NCI-H128 (cell line): ENCODE data around the gene PLXNA4.

Experiments
- DNase-seq: peaks from one replicate; lab custom pipeline; 2025; ENCODE audit not compliant: unreplicated experiment; lab: John Stamatoyannopoulos, UW

The PLXNA4 gene

DNA sequence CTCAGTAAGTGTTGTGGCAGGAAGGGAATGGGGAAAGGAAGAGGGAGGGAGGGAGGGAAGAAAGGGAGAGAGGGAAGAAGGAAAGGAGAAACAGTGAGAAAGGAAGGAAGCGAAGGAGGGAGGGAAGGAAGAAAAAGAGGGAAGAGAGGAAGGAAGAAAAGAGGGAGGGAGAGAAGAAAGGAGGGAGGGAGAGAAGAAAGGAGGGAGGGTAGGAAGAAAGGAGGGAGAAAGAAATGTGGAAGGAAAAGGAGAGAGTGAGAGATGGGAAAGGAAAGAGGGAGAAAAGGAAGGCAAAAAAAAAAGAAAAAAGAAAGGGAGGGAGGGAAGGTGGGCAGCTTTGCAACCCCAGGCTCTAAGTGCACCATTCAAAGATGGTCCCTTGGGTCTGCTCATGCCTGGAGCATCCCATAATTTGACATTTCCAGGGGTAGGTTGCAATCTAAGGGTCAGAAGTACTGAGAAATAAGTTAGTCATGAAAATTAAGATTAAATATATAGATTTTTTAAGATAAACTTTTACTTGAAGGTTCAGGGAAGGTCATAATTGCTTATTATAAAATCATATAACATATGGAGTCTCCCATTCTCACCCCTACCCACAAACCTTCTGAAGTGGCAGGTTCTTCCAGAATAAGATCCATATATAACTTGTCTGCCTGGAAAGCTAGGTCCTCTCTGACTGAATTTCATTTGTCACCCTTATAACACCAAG lies 249.2 kb downstream of the PLXNA4 start:
- no peak for DNase-seq

DNA sequence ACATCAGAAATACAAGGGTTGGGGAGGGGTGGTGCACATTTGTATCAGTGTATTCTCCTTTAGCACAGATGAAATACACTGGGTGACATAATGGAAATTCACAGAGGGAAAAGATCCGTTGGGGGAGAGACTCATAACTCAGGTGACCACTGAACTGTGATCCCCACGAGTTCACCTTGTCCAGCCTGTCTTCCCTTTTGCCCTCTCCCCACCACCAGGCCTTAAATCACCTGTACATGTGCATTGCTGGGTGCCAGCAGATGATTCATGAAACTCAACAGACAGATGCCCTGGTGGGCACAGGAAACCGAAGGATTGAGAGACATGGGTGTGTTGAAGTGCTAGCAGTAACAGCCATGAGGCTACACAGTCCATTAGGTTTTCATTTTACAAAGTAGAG lies 253.3 kb downstream of the PLXNA4 start:
- DNase-seq: no peak

DNA sequence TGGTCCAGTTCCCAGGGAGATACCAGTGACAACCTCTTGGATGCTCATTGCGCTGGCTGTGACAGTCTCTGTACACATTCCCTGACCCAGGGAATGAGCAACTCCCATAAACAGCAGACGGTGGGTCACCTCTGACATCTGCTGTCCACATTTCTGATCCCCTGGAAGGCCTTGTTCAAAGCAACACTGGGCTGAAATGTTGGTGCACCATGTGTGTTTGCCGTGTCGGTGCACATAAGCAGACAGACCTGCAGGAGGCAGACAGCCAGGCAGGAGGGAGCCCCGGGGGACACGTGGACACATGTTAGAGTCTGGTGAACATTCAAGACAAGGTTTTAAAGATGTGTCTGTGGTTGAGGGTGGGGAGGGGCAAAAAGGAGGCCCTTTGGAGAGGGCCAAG lies 254.9 kb downstream of the PLXNA4 start:
- DNase-seq: no peak

DNA sequence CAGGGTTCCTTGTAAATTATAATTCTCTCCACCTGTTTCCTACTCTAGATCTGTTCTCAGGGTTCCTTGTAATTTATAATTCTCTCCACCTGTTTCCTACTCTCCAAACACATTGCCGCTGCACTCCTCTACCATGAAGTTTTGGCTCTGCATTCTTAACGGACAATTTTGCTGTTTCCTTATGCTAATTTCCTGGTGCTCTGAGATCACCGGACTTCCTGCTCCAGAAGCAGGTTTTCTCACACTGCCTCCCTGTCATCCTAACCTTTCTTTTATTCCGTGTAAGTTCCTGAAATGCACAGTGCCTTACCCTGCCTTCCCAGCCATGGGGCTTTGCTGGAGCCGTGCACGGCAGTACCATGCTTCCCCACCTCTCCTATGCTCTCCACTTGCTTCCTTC lies 256.8 kb downstream of the PLXNA4 start:
- DNase-seq: no peak

DNA sequence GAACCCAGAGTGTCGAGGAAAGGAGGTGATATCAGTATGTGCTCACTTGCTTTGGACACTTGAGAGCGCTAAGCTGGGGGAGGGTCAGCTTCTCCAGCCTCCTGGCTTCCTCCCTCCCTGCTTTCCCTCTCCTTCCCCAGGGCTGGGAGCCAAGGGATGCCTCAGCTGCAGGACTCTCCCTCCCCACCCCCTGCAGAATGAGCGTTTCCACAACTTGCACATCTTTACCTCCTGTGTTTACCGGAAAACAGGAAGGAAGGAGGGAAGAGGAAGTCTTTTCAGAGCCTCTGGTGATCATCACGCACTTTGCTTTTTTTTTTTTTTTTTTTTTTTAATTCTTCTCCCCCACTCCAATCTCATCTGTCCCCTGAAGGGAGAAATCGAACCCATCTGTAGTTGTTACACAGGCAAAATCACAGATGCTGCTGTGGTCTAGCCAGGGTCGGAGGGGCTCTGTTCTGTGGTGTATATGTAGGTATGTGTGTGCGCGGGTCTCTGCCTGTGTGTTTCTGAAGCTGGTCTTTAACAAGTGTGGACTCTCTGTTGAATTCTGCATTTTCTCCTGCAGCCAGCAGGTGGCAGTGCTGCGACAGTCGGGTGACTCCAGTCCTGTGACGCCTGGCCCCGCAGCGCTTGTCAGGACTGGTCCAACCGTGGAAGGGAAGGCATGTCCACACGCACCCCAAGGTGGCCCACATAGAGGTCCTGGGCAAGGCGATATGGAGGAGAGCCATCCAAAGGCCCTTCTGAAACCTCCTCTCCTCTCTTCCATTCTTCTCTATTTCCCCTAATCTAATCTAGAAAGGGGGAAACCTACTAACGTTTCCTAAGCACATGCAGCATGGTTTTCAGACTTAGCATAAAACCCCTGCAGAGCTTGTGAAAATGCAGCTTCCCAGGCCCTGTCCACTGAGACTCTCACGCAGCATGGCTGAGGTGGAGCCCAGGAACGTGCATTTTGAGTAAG lies 257.6 kb downstream of the PLXNA4 start:
- peak; percentile 67 for DNase-seq

DNA sequence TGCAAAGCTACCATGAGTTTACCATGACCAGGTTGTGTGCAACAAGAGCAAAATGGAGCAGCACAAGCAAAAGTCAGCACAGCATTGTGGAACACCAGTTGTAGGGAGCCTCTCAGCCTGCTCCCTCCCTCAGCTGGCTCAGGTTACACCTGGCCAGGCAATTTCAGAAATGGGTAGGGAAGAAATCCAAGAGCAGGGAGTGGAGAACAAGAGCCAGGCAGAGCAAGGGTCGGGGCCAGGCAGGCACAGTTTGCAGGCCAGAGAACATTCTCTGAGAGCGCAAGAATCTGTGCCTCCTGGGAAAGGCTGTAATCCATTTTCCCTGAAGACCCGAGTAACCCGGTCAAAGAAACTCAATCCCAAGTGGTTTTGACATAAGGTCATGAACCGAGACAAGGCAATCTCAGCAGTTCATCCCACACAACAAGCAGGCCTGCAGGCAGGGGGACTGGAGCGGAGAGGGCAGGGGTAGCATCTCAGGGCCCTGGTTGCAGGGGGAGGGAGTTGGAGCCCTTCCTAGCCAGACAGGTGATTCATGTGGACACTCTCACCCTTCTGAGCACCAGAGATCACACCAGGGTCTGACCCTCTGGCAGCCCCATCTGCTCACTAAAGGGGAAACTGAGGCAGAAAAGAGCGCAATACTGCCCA lies 258.4 kb downstream of the PLXNA4 start:
- no peak for DNase-seq

DNA sequence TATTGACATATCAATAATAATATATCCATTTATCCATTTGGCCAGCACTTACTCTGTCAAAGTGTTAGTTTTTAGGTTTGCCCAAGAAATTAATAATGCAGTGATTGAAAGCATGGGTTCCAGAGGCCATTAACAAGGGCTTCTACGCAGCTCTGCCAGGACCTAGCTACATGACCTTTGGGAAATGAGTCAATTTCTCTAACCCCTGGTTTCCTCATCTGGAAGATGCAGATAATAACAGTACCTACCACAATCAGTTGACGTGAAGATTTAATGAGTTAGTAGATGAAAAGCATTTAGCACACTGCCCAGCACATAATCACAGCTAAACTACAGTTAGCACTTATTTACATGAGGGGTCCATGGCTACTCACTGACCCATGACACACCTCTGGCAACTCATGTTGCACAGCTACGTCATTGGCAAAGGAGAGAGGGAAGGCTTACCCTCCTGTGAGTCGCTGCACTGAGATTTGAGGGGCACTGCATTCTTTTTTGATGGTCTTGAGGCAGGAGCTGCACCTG lies 263.7 kb downstream of the PLXNA4 start:
- DNase-seq: no peak

DNA sequence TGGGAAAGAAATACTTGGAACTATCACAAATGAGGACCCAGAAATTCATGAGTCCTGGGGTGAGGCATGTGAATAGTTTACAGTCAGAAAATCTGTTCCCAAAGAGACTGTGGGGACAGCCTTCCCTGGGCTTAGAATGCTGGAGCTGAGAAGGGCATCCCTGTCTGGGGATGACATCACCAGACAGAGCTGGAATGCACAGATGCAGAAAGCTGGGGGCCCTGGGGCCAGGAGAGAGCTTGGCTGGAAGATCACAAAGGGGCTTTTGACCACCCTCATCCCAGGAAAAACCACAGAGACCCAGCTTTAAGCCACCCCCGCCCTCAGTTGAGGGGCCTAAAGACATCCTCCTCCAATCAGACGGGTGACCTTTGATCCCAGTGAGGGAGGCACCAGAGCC lies 264.5 kb downstream of the PLXNA4 start:
- no peak for DNase-seq

DNA sequence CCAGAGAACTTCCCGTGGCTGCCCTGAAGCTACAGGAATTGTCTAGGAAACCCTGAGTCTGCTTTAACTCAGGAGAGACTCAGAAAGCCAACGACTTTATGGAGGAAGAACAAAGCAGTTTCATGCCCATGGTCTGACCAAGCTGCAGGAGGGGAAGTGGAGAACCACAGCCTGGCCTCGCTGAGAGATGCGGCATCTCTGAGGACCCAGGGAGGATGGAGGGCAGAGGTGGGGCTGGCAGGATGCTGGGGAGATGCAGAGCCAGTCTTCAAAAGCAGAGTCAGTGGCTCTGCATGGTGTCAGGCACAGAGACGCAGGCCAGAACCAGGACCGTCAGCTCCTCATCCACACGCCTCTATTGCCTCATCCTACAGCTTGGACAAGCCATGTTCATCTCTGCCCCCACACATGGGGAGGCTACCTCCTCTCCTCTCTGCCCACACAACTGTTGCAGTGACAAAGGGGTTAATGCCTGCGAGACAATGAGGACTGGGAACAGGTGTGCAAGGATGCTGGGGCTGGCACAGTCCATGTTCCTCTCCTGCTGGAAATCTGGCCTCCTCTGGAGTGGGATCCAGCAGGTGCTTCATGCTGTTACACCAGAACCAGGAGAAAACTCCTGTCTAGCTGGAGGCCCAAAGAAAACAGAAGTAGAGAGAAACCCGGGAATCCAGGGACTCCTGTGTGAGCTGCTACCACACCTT lies 267.0 kb downstream of the PLXNA4 start:
- no peak for DNase-seq

DNA sequence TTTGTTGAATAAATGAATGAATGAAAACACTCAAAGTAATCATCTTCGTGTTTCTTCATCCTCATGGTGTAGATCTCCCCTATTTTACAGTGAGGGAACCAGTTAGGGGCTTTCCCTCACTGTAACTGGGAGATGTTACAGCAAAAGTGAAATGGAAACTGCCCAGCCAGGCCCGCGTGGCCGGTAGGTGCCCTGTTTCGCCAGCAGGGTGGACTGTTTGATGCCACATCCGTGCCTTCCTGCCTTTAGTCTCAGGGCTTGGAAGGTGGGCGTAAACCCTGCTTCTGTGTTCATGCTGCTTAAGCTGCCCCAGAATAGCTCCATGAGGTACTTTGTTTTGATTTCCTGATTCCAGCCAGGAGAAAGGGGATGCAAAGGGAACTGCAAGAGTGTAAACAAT lies 268.8 kb downstream of the PLXNA4 start:
- DNase-seq: no peak

DNA sequence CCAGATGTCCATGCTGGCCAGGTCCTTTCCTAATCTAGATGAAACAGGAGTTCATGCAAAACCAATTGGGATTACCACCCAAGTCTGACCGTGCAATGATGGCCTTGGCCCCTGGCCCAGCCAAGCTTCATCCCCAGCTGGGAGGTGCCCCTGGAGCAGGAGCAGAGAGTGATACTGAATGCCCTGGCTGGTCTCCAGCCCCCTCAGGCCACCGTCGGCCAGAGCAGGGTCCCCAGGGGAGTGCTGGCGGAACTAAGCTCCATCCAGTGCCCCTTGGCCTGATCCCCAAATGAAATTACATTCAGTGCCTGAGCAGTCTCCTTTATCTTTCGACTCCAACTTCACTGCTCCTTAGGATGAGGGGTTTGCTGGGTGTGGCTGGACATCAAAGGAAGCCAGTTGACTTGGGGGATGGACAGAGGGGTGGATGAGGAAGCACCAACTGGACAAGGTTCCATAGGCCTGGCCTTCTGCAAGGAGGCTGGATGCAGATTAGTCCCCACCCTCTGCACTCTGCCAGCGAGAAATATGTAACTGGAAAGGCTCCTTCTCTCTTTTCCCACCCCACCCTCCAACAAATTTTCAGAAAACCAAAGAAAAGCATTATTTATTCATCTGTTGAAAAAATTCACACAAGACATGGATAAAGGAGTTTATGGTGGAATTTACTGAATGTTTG lies 275.5 kb downstream of the PLXNA4 start:
- no peak for DNase-seq

DNA sequence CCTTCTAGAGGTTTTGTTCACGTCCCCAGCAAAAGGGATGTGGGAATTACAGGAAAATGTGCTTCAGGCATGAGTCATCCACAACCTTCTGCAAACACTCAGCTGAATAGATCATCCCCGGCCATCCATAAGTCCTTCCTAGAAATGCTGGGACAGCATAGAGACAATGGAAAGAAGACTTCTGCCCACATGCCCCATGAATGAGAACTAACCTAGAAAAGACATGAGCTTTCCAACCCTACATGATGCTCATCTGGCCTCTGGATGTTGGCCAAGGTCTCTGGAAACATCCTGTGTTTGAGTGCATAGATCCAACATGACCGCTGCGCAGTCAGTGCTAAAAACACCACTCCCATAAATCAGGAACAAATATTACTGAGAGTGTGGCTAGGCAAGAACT lies 277.5 kb downstream of the PLXNA4 start:
- no peak for DNase-seq

DNA sequence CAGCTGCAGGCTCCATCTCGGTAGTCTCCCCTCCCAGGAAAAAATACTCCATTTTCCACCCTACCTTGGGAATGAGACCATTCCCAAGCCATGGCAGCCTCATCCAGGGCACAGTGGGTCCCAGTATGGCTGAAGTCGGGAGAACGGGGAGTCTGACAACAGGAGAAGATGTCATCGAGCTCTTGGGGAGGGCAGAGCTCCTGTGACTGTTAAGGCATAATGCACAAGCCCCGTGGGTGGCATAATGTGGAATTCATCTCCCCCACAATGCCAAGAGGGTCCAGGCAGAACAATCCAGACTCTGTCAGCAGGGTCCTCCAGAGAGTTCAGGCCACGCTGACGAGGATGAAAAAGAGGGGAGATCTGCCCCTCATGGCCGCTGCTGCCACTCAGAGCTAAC lies 279.4 kb downstream of the PLXNA4 start:
- DNase-seq: no peak

DNA sequence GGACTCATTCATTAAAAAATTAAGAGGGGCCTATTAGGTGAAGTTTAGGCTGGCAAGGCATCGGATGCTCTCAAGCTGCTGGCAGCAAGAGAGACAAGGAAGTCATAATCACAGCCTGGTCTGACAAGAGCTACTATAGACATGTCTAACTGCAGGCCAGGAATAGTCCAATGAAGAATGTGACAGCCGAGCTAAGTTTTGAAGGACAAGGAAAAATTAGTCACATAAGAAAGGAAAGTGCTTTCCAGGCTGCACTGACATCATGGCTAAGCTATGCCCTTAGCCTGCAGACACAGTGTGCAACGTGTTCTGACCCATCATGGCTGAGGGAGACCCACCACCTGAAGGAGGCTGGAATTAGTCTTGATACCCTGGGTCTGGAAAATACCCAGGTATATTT lies 281.1 kb downstream of the PLXNA4 start:
- DNase-seq: no peak

DNA sequence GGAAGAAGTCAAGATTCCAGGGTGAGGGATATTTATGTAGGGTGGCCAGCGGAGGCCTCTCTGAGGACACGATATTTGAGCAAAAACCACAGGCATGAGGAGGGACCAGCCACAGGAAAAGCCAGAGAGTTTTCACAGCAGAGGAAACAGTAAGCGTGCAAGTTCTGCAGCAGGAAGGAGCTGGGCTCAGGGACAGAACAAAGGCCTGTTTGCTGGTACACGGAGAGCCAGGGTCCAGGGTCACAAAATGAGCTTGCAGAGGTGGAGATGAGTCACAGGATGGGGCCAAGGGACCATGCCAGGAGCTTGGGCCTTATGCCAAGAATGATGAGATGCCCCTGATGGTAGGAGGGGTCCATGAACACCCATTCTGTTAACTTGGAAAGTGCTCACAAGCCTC lies 283.5 kb downstream of the PLXNA4 start:
- no peak for DNase-seq

DNA sequence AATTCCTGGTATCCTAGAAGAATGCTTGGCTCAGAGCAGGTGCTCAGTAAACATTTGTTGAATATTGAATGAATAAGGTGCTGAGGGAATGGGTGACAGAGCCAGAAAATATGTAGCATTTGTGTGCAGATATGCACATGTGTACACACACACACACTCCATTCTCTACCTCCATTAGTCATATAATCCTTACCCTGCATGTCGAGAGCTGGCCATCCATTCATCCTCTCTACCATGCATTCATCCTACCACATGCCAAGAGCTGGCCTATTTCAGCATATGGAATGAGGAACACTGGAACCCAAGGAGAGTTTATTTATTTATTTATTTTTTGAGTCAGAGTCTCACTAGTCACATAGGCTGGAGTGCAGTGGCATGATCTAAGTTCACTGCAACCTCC lies 284.8 kb downstream of the PLXNA4 start:
- no peak for DNase-seq

DNA sequence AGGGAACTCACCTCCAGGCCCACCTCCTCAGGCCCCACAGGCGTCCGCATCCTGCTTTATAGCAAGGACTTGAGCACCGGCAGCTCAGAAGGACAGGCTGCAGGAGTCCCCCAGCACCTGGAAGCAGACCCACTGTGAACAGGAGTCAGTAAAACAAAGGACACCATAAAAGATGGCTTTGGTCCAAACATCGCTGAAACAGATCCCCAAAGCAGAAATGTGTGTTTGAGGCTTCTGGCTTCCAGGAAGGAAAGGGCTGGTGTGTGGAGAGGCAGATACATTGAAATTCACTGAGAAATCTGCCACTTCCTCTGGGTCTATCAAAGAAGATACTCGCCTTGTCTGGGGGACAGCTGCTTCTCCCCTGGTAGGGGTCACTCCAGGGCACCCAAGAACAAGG lies 286.2 kb downstream of the PLXNA4 start:
- no peak for DNase-seq

DNA sequence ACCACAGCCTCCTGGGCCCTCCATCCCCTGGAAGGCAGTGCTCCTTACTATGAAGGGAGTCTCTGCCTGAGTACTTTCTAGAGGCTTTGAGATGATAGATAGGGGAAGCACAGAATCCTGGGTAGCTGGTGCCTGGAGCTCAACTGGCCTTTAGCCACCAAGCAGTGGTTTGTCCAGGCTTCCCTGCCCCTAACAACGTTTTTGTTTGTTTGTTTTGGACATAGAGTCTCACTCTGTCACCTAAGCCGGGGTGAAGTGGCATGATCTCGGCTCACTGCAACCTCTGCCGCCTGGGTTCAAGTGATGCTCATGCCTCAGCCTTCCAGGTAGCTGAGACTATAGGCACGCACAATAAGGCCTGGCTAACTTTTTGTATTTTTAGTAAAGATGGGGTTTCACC lies 289.4 kb downstream of the PLXNA4 start:
- no peak for DNase-seq

DNA sequence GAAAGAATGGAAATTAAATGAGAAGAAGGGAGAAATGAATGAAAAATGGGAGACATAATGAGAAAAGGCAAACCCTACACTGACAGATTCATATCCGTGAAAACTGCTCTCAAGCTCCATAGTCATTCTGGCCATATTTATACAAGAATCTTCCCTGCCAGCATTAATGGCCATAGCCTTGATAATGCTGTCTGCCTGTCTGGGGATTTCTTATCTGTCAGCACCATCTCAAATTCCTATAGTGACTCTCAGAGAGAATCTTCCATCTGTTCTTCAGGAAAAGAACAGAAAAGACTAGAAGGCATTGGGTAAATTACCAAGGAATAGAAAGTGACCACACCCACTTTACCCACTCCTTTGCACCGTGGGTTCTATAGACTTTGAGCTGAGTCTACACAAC lies 295.9 kb downstream of the PLXNA4 start:
- no peak for DNase-seq

DNA sequence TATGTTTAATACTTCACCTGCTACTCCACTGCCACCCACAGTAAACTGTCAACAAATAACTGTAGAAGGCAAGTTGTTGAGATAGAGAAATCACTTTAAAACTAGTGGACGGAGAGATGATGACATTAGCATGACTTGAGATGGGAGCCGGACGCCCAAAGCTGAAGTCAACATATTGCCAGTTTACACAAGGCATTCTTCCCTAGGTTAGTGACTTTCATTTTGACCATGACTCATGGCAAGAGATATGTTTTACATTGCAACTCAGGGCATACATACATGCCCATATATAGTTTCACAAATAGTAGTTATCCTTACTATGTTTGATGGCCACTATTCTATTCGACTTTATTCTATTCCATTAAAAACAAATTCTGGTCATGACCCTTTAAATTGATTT lies 296.6 kb downstream of the PLXNA4 start:
- no peak for DNase-seq
